DOHH2 (cell line): Measurements from ENCODE around the gene VPS72.

Experiments
- EZH2phosphoT487 ChIP-seq: fragments of 200-600 bp; sonication (generic); IDR thresholded peaks from 2 replicates; pipeline ENCODE4 v1.6.1; 2017; ENCODE audit warnings: borderline replicate concordance, mild to moderate bottlenecking, antibody characterized with exemption, low read length, moderate library complexity, mixed read lengths
- TF ChIP-seq, protein P1 (sequence below): fragments of 200-600 bp; sonication (generic); IDR thresholded peaks from one replicate; pipeline ENCODE4 v1.5.1; 2014; ENCODE audit warnings: antibody characterized with exemption, mild to moderate bottlenecking, low read depth, low read length; ENCODE audit not compliant: poor library complexity, severe bottlenecking

- TF ChIP-seq, protein P1, sequence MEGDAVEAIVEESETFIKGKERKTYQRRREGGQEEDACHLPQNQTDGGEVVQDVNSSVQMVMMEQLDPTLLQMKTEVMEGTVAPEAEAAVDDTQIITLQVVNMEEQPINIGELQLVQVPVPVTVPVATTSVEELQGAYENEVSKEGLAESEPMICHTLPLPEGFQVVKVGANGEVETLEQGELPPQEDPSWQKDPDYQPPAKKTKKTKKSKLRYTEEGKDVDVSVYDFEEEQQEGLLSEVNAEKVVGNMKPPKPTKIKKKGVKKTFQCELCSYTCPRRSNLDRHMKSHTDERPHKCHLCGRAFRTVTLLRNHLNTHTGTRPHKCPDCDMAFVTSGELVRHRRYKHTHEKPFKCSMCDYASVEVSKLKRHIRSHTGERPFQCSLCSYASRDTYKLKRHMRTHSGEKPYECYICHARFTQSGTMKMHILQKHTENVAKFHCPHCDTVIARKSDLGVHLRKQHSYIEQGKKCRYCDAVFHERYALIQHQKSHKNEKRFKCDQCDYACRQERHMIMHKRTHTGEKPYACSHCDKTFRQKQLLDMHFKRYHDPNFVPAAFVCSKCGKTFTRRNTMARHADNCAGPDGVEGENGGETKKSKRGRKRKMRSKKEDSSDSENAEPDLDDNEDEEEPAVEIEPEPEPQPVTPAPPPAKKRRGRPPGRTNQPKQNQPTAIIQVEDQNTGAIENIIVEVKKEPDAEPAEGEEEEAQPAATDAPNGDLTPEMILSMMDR: no peak
- no peak for TF ChIP-seq EZH2phosphoT487
Measured at GRCh38 chr1:151222130-151222529, 32.1 kb upstream of the VPS72 start.
